GF-D8 (cell line): Measurements from ENCODE around the gene MRPL33.

Experiments used
- DNase-seq: peaks from one replicate; lab custom pipeline; 2025; lab: John Stamatoyannopoulos, UW

MRPL33 gene

GRCh38 chr2:27808984-27809383, 37.5 kb downstream of the MRPL33 start:
- DNase-seq: no peak

- DNase-seq: no peak
Measured at GRCh38 chr2:27809761-27810241, 38.3 kb downstream of the MRPL33 start.

- DNase-seq: no peak
Measured at GRCh38 chr2:27810455-27810854, 38.9 kb downstream of the MRPL33 start.

GRCh38 chr2:27811768-27812167, 40.2 kb downstream of the MRPL33 start:
- DNase-seq: no peak

GRCh38 chr2:27814758-27815157, 43.2 kb downstream of the MRPL33 start:
- no peak for DNase-seq

GRCh38 chr2:27815860-27816438, 44.4 kb downstream of the MRPL33 start:
- no peak for DNase-seq

GRCh38 chr2:27822049-27822448, 50.5 kb downstream of the MRPL33 start:
- DNase-seq: no peak

GRCh38 chr2:27823135-27823534, 51.6 kb downstream of the MRPL33 start:
- DNase-seq: no peak

- no peak for DNase-seq
Measured at GRCh38 chr2:27823569-27823968, 52.0 kb downstream of the MRPL33 start.

- no peak for DNase-seq
Measured at GRCh38 chr2:27824401-27824800, 52.9 kb downstream of the MRPL33 start.

GRCh38 chr2:27828305-27828704, 56.8 kb downstream of the MRPL33 start:
- no peak for DNase-seq
